Right renal pelvis (tissue), 4 donors: ENCODE results near the gene GRAMD2B. TPM values are rescaled to one million over a fixed set of nuclear protein-coding genes. Genes with fewer than 3 reads are reported as not detected.
"Not testable (repeated sequence)": the region's sequence is repeated elsewhere in the genome, so short reads cannot be mapped to it uniquely, and the experiment has no call there.

Source experiments
- DNase-seq, 4 donors: peaks; one replicate each; pipeline ENCODE4 v3.0.0-alpha.2; 2013; ENCODE audit warnings: low read depth in 4 of 4, low spot score in 3 of 4, missing footprints in 1 of 4
- polyA plus RNA-seq, 4 donors: library from polyadenylated mRNA; unstranded; fragments of 120-200 nt; gene quantifications; one replicate each; pipeline ENCODE4 v1.2.1, GENCODE V29; 2013; ENCODE audit not compliant: insufficient read length in 4 of 4

Gene GRAMD2B
- polyA plus RNA-seq, 4 donors, result 21.1 to 30.4 (median 27.6) TPM

DNA sequence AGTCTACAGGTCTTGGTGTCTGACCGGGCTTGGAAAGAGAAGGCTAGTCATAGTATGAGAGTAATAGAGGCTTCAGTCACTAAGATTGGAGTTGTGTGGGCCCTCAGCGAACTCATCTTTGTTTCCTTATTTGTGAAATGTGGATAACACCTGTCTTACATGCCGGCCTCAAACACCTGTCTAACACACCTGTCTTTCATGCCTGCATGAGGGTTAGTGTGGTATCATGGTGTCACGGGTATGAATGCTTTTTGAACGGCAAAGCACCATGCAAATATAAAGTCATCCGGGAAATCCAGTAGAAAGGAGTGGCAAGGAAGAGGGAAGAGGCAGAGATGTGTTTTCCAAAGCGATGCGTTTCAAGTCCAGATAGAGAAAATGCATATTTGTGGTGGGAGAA, 25.5 kb downstream of the GRAMD2B start:
- no peak for DNase-seq

DNA sequence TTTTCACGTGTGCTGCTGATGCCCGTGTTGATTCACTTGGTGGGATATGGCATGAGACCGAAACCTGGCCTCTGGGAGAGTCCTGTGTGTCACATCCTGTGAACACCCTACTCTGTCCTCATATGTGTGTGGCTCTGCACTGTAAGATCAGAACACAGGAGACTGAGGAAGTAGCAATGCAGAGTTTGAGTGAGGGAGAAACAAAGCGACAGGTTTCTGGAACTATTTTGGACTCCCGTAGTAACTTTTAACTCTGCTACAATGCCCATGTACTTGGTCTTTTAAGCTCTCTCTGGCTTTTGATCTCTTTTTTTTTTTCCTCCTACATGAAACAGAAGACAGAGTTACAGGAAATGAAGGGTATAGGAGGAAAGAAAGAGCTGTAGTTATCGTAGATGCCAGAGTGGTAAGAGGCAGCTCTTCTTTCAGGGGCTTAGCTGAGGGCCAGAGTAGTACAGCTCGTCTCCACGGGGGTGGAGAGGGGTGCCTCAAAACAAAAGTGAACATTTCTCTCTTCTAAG, 26.6 kb downstream of the GRAMD2B start:
- no peak for DNase-seq

DNA sequence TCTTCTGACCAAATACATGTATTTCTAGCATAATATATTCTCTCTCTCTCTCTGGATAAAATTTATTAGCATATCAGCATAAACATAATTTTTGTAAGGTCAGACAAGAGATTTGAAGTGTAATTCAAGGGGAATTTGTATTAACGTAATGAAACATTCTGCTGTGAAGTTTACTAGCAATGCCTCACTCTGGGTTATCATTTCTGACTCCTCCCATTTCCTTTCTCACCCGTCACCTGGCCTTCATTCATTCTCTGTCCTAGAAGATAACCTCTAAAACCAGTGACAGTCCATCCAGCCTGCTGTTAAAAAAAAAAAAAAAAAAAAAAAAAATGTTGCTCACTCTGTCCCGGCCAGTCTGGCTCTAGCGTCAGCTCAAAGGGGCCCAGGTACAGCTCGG, 27.1 kb downstream of the GRAMD2B start:
- DNase-seq, result no peak

DNA sequence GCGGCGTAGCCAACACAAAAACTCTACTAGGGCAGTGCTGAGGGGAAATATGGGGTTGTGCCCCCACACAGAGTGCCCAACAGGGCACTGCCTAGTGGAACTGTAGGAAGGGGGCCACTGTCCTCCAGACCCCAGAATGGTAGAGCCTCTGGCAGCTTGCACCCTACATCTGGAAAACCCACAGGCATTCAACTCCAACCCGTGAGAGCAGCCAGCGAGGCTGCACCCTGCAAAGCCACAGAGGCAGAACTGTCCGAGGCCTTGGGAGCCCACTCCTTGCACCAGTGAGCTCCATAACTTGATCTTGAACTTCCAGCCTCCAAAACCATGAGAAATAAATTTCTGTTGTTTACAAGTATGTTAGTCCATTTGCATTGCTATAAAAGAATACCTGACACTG, 27.7 kb downstream of the GRAMD2B start:
- DNase-seq, result no peak

DNA sequence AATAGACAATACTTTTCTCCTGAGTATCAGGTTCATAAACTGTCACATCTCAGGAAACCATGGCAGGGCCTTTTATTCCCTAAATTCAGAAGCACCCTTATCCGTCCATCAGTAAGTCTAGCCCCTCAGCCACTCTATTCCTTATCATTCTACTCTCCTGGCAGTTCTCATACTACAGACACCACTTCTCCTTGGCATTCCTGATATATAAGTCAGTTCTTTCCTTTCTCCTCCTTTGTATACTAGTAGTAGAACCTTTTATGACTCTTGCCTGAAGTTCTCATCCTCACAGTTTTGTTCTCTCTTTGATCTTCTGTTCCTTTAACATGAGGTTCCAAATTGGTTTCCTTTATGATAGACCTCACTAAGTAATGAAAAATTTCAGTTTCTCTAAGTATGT, 29.3 kb downstream of the GRAMD2B start:
- DNase-seq, result no peak

DNA sequence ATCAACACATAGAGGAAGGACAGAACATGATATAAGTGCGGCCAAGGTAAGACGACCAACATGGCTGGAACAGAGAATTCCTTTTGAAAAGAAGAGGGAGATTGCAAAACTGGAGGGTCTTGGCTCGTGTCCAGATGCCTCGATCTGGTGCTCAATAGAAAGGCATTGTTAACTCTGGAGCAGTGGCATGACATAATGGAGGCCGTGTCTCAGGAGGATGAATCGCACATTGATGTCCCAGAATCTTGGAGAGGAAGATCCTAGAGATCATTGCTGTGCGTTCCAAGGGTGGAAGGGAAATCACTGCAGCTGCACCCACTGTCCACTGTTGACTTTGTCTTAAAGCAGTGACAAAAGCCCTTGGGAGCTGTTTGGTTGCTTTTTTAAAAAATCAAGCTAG, 30.9 kb downstream of the GRAMD2B start:
- DNase-seq, result no peak

DNA sequence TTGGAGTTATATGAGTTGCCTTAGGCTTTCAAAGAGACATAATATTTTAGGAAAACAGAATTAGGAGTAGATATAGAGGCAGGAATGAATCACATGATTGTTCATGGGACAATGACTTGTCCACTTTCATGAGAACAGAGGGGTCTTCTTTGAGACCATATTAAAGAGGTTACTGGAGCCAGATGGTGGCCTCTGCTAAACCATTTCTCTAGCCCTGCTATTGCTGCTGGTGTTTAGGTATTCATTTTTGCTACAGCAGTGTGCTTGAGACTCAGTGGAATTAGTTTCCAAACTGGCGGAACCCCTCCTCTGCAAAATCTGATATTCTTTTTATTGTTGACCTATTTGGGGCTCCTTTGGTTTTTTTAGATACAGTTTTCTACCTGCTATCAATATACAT, 31.3 kb downstream of the GRAMD2B start:
- DNase-seq, result no peak

DNA sequence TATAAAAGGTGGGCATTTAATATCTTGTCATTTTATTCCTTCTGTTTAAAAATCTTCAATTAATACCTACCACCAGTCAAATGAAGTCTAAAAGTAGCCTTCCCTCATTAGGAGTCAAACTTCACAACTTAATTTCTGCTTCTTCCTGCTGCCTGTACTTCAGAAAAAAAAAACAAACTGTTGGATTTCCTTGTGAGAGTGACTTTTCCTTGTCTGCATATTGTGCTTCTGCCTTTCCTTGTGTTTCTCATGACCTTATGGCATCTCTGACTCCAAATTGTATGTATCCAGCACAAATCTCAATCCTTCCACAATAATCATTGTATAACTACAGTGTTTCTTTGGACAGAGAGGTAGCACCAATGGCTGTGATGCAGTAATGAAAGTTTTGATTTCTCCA, 32.1 kb downstream of the GRAMD2B start:
- DNase-seq, result no peak

DNA sequence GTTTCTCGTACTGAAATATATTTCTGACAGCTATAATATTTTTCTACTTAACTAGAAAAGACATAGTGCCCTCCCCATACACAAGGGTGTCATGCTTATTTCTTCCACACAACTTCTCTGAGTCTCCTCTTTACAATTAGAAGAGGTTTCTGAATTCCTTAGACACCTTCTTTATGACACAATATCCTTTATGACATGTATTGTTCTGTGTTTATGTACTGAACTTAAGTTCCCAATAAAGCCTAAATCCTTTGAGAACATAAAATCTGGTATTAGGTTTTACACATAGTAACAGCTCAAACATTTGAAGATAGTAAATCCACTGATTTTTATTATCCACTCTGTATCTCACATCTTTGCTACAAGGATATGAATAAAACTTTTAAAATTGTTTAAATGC, 32.5 kb downstream of the GRAMD2B start:
- DNase-seq, result no peak

DNA sequence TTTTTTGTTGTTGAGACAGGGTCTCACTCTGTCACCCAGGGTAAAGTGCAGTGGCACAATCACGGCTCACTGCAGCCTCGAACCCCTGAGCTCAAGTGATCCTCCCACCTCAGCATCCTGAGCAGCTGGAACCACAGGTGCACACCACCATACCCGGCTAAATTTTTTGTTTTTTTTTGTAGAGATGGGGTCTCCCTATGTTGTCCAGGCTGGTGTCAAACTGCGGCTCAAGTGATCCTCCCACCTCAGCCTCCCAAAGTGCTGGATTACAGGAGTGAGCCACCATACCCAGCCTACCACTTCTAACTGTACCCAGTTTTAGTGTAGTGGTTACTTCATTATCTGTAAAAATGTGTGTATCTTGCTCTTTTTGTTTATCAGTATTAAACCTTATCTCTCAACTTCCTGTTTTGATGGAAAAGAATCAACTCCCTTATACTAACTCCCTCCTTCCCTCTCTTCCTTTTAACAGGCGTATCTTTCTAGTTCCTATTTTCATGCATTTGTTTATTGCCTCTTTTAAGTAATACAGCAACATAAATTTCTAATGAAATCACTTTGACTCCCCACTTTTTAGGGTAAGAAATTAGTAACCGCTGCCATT, 33.1 kb downstream of the GRAMD2B start:
- no peak for DNase-seq

DNA sequence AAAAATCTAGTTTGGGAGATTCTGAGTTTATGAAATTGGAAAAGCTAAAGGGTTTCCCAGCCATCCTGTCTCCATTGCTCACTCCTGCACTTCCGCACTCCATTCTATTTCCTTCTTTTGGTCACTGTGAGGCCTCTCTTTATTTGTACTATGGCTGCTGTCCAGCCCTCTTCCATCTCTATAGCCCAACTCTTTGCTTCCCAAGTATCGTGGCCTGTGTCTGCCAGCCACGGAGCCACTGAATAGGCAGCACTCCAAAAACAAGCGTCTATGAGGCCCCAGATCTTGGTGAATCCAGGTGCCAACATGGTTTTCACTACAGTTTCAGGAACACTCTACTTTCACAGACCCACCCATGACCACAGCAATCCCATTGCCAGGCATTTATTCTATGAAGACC, 37.2 kb downstream of the GRAMD2B start:
- no peak for DNase-seq

DNA sequence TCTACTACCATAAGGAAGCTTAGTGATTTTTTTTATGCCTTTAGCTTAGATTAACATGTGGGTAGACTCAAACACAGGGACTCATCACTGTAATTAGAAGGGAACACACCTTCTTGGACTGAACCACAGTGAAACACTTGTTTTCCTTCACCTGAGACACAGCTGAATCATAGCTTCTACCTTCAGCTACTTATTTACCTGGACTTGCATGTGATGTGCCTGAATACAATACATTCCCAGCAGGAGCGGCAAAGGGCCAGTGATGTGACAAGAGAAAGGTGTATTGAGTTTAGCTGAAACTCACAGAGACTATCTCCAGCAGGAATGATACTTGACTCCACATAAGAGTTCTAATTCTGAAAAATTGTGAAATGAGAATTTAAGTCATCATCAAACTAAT, 37.8 kb downstream of the GRAMD2B start:
- no peak for DNase-seq

DNA sequence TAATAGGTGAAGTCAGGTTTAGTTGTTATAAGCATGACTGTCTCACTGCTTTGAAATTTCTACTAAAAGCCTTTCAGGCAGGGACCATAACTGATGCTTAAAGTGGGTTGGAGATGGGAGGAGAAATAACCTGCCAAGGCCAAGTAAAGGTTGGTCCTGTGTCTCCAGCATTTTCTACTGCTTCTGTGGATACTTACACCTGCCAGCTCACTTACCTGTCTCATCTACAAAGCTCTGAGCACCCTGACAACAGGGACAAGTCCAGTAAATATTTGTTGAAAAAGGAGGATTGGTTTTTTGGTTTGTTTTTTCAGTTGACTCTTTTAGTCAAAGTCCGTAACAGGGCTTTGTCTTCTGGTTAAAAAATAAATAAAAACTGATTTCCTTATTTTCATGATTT, 38.6 kb downstream of the GRAMD2B start:
- DNase-seq, result no peak

DNA sequence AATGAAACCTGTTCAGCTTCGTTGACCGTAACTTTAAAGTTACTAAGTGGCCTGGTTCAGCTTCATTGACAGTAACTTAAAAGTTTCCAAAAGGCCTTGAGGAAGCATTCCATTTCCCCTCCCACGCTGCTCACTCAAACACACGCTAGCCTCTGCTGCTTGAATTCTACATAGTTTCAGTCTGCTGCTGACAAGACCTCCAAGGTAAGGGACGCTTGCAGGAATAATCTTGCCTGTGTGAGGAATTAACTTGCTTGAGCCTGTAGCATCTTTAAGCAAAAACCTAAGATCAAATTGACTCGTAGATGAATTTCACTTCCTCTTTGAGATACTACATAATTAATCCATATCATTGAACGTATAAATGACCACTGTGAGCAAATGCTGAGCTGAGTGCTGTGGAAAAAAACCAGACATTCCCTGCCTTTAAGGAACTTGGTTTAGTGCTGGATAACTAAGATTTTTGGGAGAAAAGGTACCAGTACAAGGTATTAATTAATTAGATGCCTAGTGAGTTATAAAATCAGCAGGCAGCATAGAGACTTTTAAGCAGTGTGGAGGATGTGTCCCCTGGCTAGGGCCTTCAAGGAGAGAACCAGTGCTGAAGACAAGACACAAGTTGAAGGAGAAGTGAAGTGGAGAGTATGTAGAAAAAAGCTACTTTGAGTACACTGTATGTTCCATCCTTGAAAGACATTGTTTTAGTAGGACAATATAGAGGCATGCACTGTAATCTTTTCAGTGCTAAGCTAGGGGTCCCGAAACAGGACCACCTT, 39.2 kb downstream of the GRAMD2B start:
- DNase-seq, result no peak

DNA sequence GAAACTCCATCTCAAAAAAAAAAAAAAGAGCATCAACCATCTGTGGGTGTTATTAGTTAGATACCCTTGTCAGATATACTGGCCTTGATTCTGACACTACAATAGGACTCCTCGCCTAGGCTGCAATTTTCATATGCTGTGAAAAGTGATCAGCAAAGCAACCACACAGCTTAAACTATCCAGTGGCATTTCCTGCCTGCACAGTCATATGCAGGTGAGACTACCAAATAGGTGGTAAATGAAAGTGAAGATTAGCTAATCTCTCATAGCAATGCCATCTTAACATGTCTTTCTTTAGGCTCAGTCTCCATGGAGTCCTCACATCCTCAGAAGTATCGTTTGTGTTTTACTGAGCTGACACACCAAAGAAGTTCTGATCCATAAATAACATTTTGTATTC, 40.8 kb downstream of the GRAMD2B start:
- DNase-seq, result no peak

DNA sequence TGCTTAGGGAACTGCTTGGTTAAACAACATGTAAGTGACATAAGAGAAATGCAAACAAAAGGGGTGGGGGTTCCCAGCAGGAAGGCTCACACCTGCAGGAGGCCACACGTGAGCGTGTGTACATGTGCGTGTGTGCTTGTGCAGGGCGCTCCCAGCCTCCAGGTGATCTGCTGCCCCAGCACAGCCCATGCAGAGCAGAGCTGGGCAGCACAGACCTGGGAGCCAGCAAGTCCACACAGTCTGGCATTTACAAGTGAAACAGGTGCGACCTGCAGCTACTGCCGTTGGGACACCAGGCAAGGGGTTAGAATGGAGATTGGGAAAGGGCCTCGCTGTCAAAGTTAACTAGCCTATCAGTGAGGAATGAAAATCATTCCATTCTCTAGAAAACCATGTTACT, 41.8 kb downstream of the GRAMD2B start:
- DNase-seq, result no peak

DNA sequence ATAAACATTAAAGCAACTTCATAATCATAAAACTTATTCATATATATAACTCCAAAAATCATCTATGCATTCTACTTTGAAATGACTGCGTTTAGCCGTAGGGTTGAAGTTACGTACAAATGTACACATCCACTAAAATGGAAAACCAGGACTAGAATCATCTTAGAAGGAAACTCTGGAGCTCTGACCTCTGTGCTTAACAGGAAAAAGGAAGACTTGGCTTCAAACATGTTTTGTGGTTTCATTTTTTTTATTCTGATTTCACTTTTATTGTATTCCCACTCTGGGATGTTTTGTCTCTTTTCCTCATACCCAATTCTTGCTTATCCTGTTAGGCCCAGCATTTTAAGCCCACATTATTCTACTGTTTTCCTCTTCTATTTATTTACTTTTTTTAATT, 44.9 kb downstream of the GRAMD2B start:
- no peak for DNase-seq

DNA sequence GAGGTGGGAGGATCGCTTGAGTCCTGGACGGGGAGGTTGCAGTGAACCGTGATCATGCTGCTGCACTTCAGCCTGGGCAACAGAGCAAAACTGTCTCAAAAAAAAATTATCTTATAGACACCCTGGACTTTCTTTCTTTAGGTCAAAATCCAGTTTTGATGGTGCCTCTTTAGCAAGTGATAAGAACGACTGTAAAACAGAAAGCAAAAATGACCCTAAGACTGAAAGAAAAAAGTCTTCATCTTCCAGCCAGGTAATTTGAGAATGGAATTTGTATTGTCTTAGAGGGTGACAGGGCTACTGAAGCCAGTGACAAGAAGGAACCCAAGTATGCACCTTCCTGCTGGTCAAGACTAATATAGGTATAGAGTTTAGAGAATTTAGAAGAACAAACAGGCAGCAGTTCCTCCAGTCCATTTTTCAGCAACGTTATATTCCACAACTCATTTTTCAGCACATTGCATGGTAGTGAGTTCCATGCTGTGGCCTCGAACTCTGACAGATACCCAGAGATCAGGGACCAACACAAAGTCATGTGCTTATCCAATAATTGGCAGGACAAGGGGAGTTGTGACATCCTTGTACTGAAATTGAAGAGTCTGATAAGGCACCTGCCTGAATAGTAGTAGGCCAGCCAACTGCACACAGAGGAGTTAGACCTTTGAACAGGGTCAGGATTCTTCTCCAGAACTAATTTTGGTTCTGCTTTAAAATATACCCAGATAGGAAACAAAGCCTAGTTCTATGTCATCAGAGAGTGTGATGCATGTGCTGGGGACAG, 46.5 kb downstream of the GRAMD2B start:
- DNase-seq, result no peak

DNA sequence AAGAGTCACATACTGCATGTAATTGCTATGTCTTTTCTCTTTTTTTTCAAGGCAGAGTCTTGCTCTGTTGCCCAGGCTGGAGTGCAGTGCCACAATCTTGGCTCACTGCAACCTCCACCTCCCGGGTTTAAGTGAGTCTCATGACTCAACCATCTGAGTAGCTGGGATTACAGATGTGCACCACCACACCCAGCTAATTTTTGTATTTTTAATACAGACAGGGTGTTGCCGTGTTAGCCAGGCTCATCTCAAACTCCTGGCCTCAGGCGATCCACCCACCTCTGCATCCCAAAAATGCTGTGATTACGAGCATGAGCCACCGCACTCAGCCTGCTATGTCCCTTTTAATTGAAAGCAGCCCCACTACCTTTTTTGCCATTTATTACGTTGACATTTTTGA, 47.3 kb downstream of the GRAMD2B start:
- not testable (repeated sequence) for DNase-seq

DNA sequence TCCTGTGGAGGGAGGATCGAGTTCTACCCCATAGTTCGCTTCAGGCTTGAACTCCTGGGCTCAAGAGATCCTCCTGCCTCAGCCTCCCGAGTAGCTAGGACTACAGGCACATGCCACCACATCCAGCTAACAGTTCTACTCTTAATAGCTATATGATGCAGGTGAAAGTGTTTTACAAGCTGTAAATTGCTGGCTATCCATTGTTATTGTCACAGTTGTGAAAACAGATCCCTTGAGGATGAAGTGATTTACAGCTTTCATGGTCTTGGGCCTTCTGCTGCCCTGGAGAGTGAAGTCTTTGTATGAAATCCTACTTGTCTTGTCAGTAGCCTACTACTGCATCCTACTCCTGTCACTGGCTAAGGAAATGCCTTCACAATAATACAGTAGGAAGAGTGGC, 48.0 kb downstream of the GRAMD2B start:
- DNase-seq, result no peak

DNA sequence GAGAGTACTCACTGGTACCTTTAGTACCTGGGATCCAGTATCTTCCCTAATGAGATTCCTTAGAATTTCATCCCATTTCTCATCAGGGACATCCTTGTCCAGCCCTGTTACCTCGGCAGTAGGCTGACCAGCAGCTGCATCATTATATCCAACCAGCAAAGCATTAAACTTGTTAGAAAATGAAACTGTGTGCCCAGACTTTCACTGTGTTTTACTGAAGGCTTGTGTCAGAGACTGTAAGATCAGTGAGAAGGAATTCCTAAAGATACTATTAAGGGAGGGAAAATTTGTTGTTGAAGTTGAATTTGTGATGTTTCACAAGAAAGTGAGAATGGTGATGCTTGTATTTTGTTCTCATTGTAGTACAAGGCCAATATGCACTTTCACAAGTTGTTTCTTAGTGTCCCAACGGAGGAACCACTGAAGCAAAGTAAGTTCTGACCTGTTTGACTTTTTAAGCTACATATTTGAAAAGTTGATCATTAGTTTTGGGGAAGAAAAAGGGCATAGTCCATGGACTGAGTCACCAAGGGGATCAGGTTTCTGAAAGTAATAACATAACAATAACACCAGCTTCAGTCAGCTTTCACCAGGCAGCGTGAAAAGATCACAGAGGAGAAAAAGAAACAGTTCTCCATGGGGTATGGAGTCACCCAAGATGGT, 48.8 kb downstream of the GRAMD2B start:
- no peak for DNase-seq
